ENCODE results near the gene DNAJC22.
A peak's percentile ranks its signal among the peaks of the same experiment; 100 is the strongest.

DNAJC22 gene

DNA sequence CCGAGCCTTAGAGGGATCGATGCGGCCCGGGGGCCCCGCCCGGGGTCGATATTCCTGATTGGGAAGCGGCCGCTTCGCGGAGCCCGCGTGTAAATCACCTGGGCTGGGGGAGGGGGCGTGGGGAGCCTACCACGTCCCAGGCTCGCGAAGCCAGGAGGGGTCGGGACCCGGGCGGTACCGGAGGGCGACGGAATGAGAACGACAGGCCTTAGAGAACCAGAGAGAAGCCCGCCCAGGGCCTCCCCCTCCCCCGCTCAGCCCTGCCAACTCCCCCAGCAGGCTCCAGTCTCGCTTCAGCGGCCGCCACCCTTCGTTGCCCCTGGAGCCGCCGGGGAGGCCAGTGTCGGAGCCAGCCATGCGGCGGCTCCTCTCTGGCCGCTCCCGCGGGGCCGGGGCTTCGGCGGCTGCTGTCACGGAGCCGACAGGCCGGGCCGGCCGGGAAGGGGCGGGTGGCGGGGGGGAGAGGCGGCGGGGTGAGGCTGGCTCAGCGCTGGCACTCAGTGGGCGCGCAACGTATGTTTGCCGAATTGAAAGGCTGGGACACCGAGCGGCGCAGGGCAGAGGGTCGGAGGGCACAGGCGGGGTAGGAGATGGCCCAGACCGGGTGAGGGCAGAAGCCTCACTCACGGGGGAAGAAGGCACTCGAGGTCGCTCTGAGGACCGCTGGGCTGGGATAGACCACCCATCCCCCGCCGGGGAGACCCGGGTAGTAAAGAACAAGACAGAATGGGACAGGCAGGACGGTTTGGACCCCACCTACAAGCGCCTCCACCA, 1.4 kb upstream of the DNAJC22 start:
- no peak for DNase-seq (ENCODE audit: low read depth)

DNA sequence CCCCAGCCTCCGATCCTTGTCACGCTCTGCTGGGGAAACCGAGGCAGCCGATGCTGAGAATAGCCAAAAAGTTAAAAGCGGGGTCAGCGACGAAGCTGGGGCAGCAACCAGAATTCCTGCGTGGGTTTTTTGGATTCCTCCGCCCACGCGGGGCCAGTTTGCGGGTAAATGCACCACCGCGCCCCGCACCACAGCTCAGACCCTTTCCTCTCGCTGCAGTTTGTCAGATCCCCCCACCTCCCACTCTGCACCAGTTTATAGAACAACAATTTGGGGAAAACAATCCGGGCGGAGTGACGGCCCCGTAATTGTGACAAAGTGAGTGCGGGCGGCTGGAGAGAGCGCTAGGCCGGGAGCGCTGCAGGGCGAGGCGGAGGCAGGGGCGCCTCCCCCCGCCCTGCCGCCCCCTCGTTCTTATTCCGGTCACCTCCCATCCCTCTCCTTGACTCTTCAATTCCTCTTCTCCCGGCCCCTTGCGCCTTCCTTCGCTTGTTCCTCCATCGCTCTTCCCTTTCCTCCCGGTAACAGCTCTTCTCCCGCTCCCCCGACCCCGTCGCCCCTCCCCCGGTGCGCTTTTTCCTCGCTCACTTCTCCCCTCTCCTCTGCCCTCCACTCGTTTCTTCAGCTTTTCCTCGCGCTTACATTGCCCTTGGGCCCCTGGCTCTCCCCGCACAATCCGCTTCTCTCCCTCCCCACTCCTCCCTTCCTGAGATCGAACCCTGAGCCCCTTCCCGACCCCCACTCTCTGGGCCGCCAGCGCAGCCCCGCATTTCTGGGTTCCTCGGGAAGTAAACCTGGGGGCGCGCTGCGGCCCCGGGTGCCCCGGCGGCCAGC, 646 bp upstream of the DNAJC22 start:
- DNase-seq (ENCODE audit: low read depth): no peak

DNA sequence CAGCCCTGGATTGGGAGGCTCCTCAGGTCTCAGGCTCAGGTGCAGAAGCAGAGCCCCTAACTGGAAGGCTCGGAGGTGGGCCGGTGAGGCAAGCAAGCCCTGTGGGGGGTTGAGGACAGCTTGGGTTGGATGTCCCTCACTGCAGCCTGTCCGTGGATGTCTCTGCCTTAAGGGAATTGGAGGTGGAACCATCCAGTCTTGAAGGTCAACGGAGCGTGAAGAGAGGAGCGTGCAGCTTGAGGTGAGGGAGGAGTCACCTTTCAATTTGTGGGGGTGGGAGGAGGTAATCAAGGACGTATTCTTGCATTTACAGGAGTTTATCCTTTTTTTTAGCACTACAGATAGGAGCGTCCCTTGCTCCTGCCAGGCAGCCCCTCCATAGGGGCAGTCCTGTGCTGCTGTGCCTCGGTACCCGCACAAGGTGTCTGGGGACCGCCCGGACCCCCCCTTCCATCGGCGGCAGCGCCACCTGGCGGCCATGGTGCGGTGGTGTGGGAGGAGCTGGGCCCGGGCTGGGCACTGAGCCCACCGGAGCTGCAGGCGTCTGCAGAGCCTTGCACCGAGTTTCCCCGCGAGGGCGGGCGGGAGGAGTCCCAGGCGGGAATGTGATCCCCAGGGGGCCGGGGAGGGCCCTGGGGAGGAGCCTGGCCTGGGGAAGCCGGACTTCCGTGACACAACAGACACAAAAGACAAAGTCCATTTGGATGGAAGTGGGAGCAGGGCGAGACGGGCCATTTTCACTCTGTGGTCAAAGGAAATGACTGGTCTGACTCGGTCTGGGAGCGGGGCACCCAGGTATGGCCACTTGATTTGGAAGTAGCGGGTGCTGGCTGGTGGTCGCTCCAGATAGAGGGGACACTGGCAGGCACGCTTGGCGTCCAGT, 864 bp downstream of the DNAJC22 start:
- DNase-seq (ENCODE audit: low read depth): peak; percentile 88

DNA sequence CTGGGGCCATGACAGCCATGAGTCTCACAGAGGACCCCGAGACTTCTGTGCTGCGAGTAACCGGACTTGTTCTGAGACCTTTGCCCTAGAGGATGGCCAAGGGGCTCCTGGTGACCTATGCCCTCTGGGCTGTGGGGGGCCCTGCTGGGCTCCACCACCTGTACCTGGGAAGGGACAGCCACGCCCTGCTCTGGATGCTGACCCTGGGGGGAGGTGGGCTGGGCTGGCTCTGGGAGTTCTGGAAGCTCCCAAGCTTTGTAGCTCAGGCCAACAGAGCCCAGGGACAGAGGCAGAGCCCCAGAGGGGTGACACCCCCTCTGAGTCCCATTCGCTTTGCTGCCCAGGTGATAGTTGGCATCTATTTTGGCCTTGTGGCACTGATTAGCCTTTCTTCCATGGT, 2.1 kb downstream of the DNAJC22 start:
- no peak for DNase-seq (ENCODE audit: low read depth)

DNA sequence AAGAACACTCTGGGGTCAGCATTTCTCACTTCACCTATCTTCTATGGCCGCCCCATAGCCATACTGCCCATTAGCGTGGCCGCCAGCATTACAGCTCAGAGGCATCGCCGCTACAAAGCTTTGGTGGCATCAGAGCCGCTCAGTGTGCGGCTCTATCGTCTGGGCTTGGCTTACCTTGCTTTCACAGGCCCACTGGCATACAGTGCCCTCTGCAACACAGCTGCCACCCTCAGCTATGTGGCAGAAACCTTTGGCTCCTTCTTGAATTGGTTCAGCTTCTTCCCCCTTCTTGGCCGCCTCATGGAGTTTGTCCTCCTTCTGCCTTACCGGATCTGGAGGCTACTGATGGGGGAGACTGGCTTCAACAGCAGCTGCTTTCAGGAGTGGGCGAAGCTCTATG, 2.6 kb downstream of the DNAJC22 start:
- no peak for DNase-seq (ENCODE audit: low read depth)

DNA sequence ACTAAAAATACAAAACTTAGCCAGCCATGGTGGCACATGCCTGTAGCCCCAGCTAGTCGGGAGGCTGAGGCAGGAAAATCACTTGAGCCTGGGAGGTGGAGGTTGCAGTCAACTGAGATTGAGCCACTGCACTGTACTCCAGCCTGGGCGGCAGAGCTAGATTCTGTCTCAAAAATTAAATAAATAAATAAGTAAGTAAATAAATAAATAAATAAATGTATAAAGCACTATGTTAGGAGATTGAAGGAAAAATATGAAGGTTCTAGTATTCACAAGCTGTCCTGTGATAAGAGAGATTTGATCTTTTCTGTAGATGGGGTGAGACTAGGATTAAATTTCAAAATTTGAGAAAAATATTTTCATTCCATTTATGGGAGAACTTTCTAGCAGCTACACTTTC, 5.7 kb downstream of the DNAJC22 start:
- DNase-seq (ENCODE audit: low read depth): no peak

DNA sequence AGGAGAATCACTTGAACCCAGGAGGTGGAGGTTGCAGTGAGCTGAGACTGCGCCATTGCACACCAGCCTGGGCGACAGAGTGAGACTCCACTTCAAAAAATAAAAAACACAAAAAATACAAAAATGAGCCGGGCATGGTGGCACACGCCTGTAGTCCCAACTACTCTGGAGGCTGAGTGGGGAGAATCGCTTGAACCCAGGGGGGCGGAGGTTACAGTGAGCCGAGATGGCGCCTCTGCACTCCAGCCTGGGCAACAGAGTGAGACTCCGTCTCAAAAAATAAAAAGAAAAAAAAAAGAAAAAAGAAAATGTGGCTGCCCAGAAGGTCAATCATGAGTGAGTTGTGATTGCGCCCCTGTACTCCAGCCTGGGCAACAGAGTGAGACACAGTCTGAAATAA, 9.2 kb downstream of the DNAJC22 start:
- no peak for DNase-seq (ENCODE audit: low read depth)

DNA sequence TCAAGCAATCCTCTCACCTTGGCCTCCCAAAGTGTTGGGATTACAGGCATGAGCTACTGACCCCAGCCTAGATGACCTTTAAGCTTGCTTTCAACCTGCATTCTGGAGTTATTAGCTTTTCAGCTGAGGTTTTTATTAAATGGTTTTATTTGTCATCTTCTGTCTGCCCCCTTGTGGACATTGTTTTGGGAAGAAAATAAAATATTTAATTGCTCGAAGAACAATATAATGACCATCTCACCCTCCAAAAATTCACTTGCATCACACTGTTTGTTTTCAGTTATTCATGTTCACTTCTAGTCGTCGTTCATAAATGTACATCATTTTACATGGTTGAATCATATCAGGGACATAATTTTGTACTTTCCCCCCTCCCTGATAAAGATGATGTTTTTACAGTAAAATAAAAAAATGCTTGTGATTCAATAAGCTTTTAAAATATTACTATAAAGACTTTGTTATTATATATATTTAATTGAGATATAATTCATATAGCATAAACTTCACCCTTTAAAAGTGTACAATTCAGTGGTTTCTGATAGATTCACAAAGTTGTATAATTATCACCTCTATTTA, 10.5 kb downstream of the DNAJC22 start:
- peak; percentile 72 for DNase-seq (ENCODE audit: low read depth)

DNA sequence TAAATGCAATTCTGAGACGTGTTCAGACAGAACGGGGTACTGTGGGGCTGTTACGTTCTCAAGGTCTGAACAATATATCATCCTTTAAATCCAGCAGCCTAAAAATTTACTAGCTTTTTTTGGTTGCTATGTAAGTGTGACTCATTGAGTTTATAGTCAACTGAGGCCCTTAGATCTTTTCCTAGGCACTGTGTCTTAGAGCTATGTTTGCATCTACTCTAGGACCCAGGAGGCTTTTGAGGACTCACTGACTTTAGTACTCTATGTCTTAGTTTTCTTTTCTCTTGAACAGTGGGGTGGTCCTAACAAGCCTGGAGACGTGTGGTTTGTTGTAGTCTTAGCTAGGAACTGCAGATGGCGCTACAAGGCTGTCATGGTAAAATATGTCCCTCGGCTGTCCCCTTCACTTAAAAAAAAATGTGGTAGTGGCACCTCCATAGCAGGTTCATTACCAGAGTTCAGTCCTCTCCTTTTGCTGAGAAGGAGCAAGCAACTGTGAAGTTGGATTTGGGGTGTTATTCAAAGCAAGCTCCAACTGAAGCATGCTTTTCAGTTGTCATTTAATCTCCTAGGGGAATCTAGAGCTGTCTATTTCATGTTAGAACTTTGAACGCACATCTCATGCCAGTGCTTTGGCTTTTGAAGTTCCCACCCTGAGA, 11.9 kb downstream of the DNAJC22 start:
- peak; percentile 58 for DNase-seq (ENCODE audit: low read depth)

DNA sequence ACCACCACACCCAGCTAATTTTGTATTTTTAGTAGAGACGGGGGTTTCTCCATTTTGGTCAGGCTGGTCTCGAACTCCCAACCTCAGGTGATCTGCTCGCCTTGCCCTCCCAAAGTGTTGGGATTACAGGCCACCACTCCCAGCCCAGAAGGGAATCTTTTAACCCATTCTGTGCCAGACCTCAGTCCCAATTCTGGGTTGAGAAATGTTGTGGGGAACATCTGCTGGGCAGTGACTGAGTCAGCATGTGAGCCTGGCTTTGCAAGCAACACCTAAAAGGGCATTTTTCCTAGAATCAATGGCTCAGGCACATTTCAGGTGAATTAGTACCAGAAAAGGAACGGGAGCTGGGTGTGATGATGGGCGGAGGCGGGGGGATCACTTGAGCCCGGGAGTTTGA, 13.0 kb downstream of the DNAJC22 start:
- DNase-seq (ENCODE audit: low read depth): no peak

DNA sequence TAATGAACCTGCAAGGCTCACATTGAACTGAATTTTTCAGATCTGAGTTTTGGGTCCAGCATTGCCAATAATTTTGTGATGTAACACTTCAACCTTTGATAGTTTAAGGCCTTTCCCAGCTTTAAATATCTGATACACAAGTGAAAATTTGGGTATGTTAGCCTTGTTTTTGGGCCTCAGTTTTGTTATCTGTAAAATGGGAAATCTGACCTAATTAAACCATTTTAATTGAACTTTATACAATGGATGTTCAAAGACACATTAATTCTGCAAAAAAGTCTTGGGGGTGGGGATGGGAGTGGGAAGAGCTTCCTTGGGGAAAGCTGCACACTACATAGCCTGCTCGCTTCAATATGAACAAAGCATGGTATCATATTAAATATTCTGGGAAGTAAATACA, 15.4 kb downstream of the DNAJC22 start:
- no peak for DNase-seq (ENCODE audit: low read depth)

DNA sequence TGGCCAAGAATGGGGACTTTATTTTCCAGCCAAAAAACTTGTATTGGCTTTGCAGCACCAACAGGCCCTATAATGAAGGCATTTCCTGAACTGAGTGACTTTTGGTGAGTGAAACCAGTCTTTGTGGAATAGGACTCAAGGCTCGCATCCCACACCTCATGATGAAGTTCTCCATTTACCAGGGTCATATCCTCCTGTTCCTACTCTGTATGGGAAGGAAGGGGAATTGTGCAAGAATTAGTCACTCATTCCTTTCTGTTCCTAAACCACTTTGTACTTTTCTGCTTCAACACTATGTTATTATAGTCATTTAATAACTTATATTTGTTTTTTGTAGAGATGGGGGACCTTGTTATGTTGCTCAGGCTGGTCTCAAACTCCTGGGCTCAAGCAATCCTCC, 18.3 kb downstream of the DNAJC22 start:
- DNase-seq (ENCODE audit: low read depth): peak; percentile 89

DNA sequence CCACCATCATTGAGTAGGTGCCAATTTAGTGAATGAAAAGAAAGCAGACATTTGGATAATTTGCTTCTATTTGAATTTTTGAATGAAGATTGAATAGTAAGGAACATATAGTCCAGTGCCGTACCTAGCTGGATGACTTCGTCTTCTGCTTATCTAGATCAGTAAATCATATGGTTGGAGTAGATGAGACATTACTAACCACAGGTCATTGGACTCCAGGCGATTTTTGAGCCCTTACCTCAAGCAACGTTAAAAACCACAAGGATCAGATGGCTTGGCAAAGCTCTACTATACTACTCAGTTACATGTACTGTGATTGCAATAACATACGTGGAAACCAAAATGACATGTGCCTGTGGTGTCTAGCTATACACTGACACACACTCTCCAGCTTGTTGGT, 18.9 kb downstream of the DNAJC22 start:
- peak; percentile 97 for DNase-seq (ENCODE audit: low read depth)

DNA sequence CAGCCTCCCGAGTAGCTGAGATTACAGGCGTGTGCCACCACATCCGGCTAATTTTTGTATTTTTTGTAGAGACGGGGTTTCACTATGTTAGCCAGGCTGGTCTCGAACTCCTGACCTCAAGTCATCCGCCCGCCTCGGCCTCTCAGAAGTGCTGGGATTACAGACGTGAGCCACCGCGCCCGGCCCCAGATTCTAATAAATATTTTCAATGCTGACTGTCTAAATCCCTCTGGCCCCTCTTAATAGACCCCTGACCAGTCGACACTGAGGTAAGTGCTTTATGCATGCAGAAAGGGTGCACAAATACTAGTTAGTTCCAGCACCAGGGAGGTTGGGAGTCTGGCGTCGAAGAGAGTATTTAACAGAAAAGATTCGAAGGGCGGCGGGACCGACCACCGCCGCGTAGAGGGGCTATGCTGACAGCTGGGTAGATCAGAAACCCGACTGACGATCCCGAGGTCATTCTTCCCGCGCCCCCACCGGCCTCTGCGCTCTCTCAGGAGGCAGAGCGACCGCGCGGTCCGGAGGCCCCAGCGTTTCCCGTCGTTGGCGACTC, 19.5 kb downstream of the DNAJC22 start:
- DNase-seq (ENCODE audit: low read depth): no peak

DNA sequence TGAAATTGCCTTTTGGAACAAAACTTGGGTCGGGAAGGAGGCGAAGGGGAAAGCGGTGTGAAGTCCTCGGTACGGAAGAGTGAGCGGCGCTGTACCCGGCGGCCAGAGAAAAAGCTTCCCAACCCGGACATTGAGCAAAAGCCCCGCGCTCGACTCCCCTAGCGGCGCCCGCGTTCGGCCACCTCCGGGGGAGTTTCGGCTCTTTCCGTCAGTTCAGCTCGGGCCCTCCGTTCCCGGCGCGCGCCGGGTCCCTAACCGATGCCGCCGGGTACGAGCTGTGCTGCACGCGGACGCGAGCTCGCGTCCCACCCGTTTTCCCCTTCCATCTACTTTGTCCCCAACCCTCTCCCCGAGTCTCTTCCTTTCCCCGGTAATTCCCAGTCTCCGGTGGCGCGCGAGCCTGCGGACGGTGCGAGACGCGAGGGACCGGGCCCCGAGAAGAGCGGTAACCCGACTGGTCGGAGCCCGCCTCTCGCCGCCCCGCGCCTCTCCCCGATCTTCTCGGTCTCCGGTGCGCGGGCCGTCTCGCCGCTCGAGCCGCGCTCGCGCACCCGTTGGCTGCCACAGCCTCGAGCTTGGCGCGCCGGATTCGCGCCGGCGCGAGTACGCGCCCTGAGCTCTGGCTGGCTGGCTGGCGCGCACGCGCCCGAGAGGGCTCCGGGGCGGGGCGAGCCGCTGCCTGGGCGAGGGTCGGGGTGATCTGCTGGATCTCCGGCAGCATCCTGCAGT, 20.1 kb downstream of the DNAJC22 start:
- peak; percentile 95 for DNase-seq (ENCODE audit: low read depth)

DNA sequence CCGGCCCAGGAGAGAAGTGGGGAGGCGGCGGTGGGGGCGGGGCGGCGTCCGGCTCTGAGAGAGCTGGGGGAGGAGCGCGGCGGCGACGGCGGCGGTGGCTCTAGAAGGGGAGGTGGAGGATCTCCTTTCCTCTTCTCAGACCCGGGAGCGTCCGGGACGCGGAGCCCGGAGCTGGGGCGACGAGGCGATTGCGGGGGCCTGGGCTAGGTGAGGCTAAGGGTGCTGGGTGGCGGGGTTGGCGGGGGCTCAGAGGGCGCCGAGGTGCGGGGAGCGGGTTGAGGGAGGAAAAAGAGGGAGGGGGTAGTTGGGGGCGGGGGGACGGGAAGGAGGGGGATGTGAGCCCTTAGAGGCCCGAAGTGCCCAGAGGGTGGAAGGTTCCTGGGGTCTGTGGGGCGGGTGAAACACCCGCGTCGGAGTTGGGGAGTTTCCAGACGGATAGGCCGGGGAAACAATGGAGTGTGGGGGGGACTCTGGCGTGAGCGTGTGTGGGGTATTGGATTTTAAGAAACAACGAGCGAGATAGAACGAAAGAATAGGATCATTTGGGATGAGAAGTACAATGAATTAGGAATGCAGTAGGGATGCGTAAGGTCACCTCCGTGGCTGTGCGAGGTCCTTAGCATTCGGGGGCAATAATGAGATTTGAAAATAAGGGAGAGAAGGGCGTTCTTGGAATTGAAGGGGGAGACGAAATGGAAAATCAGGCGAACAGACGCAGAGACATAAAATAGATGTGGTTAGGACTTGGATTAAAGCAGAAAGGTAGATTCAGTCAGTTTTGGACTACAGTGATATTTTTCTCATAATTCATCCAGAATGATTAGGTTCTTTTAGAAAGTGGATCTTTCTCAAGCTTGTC, 20.9 kb downstream of the DNAJC22 start, which contains the start of gene SPATS2:
TSS of gene SPATS2 (plus strand) at position 82 of the 859 bp plus-strand sequence. CDS start 93,551 bp downstream, outside the sequence.
- peak; percentile 35 for DNase-seq (ENCODE audit: low read depth)

DNA sequence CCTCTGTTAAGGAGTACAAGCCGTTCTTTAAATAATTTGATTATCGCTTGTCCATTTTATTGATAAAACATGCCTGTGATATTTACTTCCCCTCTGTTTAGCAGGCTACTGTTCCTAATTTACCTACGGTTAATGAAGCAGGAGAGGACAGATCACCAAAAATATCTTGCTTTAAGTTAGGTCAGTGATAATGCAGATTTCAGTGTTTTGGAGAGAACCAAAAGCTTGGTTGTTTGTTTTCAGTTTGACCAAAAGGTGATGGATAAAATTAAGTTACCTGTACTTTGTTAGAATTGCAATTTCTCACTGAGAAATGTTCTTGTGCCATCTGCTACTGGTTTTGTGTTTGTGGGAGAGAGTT, 21.5 kb downstream of the DNAJC22 start:
- DNase-seq (ENCODE audit: low read depth): no peak

DNA sequence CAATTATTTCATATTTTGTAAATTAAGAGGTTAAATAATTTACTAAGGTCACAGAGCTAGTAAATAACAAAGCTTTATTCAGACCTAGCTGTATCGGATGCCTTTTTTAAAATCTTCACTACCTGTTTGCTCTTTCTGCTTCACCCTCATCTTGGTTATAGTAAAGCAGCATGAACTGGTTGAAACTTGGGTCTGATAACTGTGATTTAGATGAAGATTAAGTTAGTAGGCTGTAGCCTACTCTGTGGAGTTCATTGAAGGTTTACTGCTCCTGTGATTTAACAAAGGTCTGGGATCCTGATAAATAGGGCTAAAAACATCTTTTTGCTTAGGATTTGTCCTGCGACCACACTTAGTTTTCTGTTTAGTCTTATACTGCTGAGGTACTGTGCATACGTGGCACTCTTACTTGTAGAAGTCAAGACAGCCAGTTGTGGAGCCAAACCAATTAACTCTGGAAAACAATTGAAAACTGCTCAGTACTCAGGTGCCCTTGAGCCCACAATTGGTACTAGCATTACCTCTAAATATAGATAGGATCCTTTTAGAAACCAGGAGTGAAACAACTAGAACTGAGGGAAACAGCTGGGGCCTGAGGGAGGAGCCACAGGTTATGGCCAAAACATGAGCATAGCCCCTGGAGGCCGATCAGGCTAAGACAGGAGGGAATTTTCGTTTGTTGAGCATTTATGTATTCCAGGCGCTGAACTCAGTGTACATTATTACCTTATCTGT, 22.9 kb downstream of the DNAJC22 start:
- DNase-seq (ENCODE audit: low read depth): peak; percentile 64

DNA sequence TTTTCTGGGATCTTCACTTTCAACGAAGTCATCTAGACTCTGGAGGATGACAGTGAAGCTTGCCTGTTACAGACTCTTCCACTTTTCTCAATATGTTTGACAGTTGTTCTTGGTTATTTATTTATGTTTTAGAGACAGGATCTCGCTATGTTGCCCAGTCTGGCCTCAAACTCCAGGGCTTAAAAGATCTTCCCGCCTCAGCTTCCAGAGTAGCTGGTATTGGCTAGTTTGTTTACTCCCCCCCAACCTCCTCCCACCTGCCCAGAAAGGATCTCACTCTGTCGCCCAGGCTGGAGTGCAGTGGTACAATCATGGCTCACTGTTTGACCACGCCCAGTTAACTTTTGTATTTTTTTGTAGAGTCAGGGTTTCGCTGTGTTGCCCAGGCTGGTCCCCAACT, 23.9 kb downstream of the DNAJC22 start:
- DNase-seq (ENCODE audit: low read depth): no peak

Measured in iris pigment epithelial cell (primary cell).